ENCODE results near the gene GPATCH1.
"Not testable (repeated sequence)": the region's sequence is repeated elsewhere in the genome, so short reads cannot be mapped to it uniquely, and the experiment has no call there.

The GPATCH1 gene

GRCh38 chr19:33125929-33126388 lies 45.0 kb downstream of the GPATCH1 start:
- no peak overlapping the region for H3K27ac ChIP-seq
- TF ChIP-seq CTCF (conservative IDR thresholded peaks at IDR 0.05), result peak; percentile 95

GRCh38 chr19:33126712-33127111 lies 45.7 kb downstream of the GPATCH1 start:
- H3K27ac ChIP-seq, result not testable (repeated sequence)

GRCh38 chr19:33129901-33130300 lies 48.9 kb downstream of the GPATCH1 start:
- TF ChIP-seq CTCF (conservative IDR thresholded peaks at IDR 0.05), result no peak
- no peak overlapping the region for H3K27ac ChIP-seq

GRCh38 chr19:33130433-33130832 lies 49.5 kb downstream of the GPATCH1 start:
- no peak overlapping the region for H3K27ac ChIP-seq
- no peak for TF ChIP-seq CTCF (conservative IDR thresholded peaks at IDR 0.05)

GRCh38 chr19:33132021-33132420 lies 51.0 kb downstream of the GPATCH1 start, which contains the start of gene WDR88:
Gene WDR88 (plus strand): TSS chr19:33132114. CDS start chr19:33132170, 56 bp downstream.
- peak within 1 kb of the TSS; percentile 15; the same call in 1 of the 2 replicates for H3K27ac ChIP-seq
- no peak for TF ChIP-seq CTCF (conservative IDR thresholded peaks at IDR 0.05)

- peak; percentile 45; the same call in 1 of the 2 replicates for TF ChIP-seq CTCF (conservative IDR thresholded peaks at IDR 0.05)
- H3K27ac ChIP-seq, result no peak overlapping the region
Observed at GRCh38 chr19:33132425-33132824, 51.4 kb downstream of the GPATCH1 start.

GRCh38 chr19:33133438-33134031 lies 52.6 kb downstream of the GPATCH1 start:
- H3K27ac ChIP-seq, result peak overlapping the region; percentile 15; the same call in 1 of the 2 replicates
- TF ChIP-seq CTCF (conservative IDR thresholded peaks at IDR 0.05), result no peak

- no peak for TF ChIP-seq CTCF (conservative IDR thresholded peaks at IDR 0.05)
- no peak overlapping the region for H3K27ac ChIP-seq
Observed at GRCh38 chr19:33134571-33135041, 53.6 kb downstream of the GPATCH1 start.

All from VCaP (cell line).